Smooth muscle cell (in vitro differentiated cells): ENCODE measurements around the gene MREG. TPM values are rescaled to one million over a fixed set of nuclear protein-coding genes. Genes with fewer than 3 reads are reported as not detected.
"Not testable (repeated sequence)": the region's sequence is repeated elsewhere in the genome, so short reads cannot be mapped to it uniquely, and the experiment has no call there.

Experiments used
- DNase-seq: peaks from one replicate; lab custom pipeline; 2025; ENCODE audit not compliant: unreplicated experiment; lab: John Stamatoyannopoulos, UW
- H2AFZ ChIP-seq: fragments of 200-600 bp; sonication (generic); 2 replicates; pipeline ENCODE4 v1.6.0; 2016; ENCODE audit warnings: antibody characterized with exemption, low read depth, mild to moderate bottlenecking
- H3F3A ChIP-seq: fragments of 200-600 bp; sonication (generic); 2 replicates; pipeline ENCODE4 v1.6.0; 2017; ENCODE audit warnings: antibody characterized with exemption, low read depth
- H3K27ac ChIP-seq: fragments of 200-600 bp; sonication (generic); 2 replicates; pipeline ENCODE4 v1.5.1; 2016; ENCODE audit warnings: low read depth, mild to moderate bottlenecking
- H3K27me3 ChIP-seq: fragments of 200-600 bp; sonication (generic); 2 replicates; pipeline ENCODE4 v1.6.1; 2016; ENCODE audit warnings: low read depth, mild to moderate bottlenecking
- H3K36me3 ChIP-seq: fragments of 200-600 bp; sonication (generic); 2 replicates; pipeline ENCODE4 v1.5.1; 2016; ENCODE audit warnings: low read depth
- H3K4me1 ChIP-seq: fragments of 200-600 bp; sonication (generic); 2 replicates; pipeline ENCODE4 v1.5.1; 2016; ENCODE audit warnings: low read depth
- H3K4me2 ChIP-seq: fragments of 200-600 bp; sonication (generic); 2 replicates; pipeline ENCODE4 v1.6.0; 2016; ENCODE audit warnings: mild to moderate bottlenecking
- H3K4me3 ChIP-seq: fragments of 200-600 bp; sonication (generic); 2 replicates; pipeline ENCODE4 v1.5.1; 2016; ENCODE audit warnings: mild to moderate bottlenecking
- H3K79me2 ChIP-seq: fragments of 200-600 bp; sonication (generic); 2 replicates; pipeline ENCODE4 v1.6.0; 2016; ENCODE audit warnings: low read depth, mild to moderate bottlenecking
- H3K9ac ChIP-seq: fragments of 200-600 bp; sonication (generic); 2 replicates; pipeline ENCODE4 v1.6.0; 2016; ENCODE audit warnings: low read depth
- H3K9me3 ChIP-seq: fragments of 200-600 bp; sonication (generic); replicated peaks from 2 replicates; pipeline ENCODE4 v1.5.1; 2016; ENCODE audit warnings: low read depth
- H4K20me1 ChIP-seq: fragments of 200-600 bp; sonication (generic); 2 replicates; pipeline ENCODE4 v1.6.0; 2016; ENCODE audit warnings: low read depth
- CTCF ChIP-seq: fragments of 200-600 bp; sonication (generic); IDR thresholded peaks from 2 replicates; pipeline ENCODE4 v1.5.1; 2017; ENCODE audit warnings: borderline replicate concordance, mild to moderate bottlenecking, antibody characterized with exemption; ENCODE audit not compliant: insufficient read depth, poor library complexity, severe bottlenecking
- WGBS: methylation state at CpG from one replicate; pipeline ENCODE4 v1.1.7; 2016; ENCODE audit warnings: low lambda C conversion rate; 5-methylcytosine and 5-hydroxymethylcytosine counted together
- polyA plus RNA-seq: library from polyadenylated mRNA; unstranded; fragments of >200 nt; fragmentation: Nextera tagmentation; extraction: Ambion mirVana; gene quantifications from 2 replicates; pipeline ENCODE4 v1.2.1, GENCODE V29; 2016
- total RNA-seq: library from RNA; depleted of rRNA; stranded (reverse); fragments of >200 nt; gene quantifications from 2 replicates; pipeline ENCODE4 v1.2.3, GENCODE V29; 2014

Gene MREG
- total and polyA plus RNA-seq, 2 experiments from 2014 or later = 2.3 to 5.5 TPM

- TF ChIP-seq CTCF = no peak
- H3K4me1 ChIP-seq = no peaks in the 10 kb centered on the region
- H3K4me3 ChIP-seq = no peak overlapping the region
- no peak overlapping the region for H2AFZ ChIP-seq
- no peak overlapping the region for H3K9ac ChIP-seq
- no peaks in the 10 kb centered on the region for H4K20me1 ChIP-seq
- no peaks in the 10 kb centered on the region for H3K27me3 ChIP-seq
- H3F3A ChIP-seq = peaks cover 8% of the 10 kb centered on the region
- peak overlapping the region; percentile 3 for H3K27ac ChIP-seq
- DNase-seq = no peak
- no peaks in the 10 kb centered on the region for H3K9me3 ChIP-seq
- 50% methylated on average over 7 of the region's 7 CpGs for WGBS
- H3K36me3 ChIP-seq = no peaks in the 10 kb centered on the region
- H3K79me2 ChIP-seq = peaks cover 4% of the 10 kb centered on the region
- no peak overlapping the region for H3K4me2 ChIP-seq
Measured at GRCh38 chr2:215973145-215973792, 40.1 kb downstream of the MREG start.

GRCh38 chr2:215971671-215972070 is 41.7 kb downstream of the MREG start:
- Histone ChIP-seq H3K36me3 (no peaks in the 10 kb centered on the region), H3K4me3 (no peak overlapping the region), H3F3A (peaks cover 8% of the 10 kb centered on the region), H3K4me1 (no peaks in the 10 kb centered on the region), H3K9ac (no peak overlapping the region), H2AFZ (no peak overlapping the region), H3K27ac (no peak overlapping the region), H3K27me3 (no peaks in the 10 kb centered on the region), H3K9me3 (no peaks in the 10 kb centered on the region), H4K20me1 (no peaks in the 10 kb centered on the region), H3K79me2 (peaks cover 4% of the 10 kb centered on the region), H3K4me2 (no peak overlapping the region)
- no peak for TF ChIP-seq CTCF
- no peak for DNase-seq
- WGBS = 71% methylated on average over 5 of the region's 5 CpGs

- not testable (repeated sequence) for H3K4me3 ChIP-seq, H3K36me3 ChIP-seq, H3F3A ChIP-seq, DNase-seq, H4K20me1 ChIP-seq, H3K9me3 ChIP-seq, H3K4me2 ChIP-seq, H3K4me1 ChIP-seq, H3K79me2 ChIP-seq, H3K27me3 ChIP-seq, H2AFZ ChIP-seq, H3K27ac ChIP-seq, H3K9ac ChIP-seq
- WGBS = 91% methylated on average over 4 of the region's 4 CpGs
Measured at GRCh38 chr2:215970894-215971293, 42.5 kb downstream of the MREG start.

GRCh38 chr2:215970425-215970824 is 42.9 kb downstream of the MREG start:
- no peak for DNase-seq
- Histone ChIP-seq H3K79me2 (peaks cover 4% of the 10 kb centered on the region), H2AFZ (no peak overlapping the region), H4K20me1 (no peaks in the 10 kb centered on the region), H3K4me2 (no peak overlapping the region), H3K27me3 (no peaks in the 10 kb centered on the region), H3K4me3 (no peak overlapping the region), H3F3A (peaks cover 8% of the 10 kb centered on the region), H3K9ac (no peak overlapping the region), H3K27ac (no peak overlapping the region), H3K9me3 (no peaks in the 10 kb centered on the region), H3K36me3 (no peaks in the 10 kb centered on the region), H3K4me1 (no peaks in the 10 kb centered on the region)
- no peak for TF ChIP-seq CTCF
- 89% methylated on average over 5 of the region's 5 CpGs for WGBS
